IMR-90 (cell line): ENCODE data around the gene TRMO. TPM values are rescaled to one million over a fixed set of nuclear protein-coding genes. Genes with fewer than 3 reads are reported as not detected.

Source experiments
- ATAC-seq: fragments of 200-7000 bp; cut with Tn5 transposase; 2 replicates; pipeline ENCODE4 v1.9.1; 2020; ENCODE audit warnings: low read depth, mild to moderate bottlenecking, moderate library complexity
- BruUV-seq: library from RNA; stranded (reverse); fragments of 400-500 nt; replicated peaks from 2 replicates; lab custom pipeline; 2021; lab: Mats Ljungman, UMichigan
- CTCF ChIA-PET: fragments of 300-600 bp; formaldehyde crosslinking; extraction: SDS; loops from one replicate; lab custom pipeline; 2021; ENCODE audit warnings: antibody characterized with exemption; lab: Yijun Ruan, JAX
- POLR2A ChIA-PET: fragments of 300-600 bp; sonication (Branson Sonifier 250); formaldehyde crosslinking; loops from one replicate; lab custom pipeline; 2022; ENCODE audit warnings: antibody characterized with exemption; ENCODE audit not compliant: unreplicated experiment; lab: Charles Lee
- DNase-seq: peaks from one replicate; pipeline ENCODE4 v3.0.0; 2013
- H2AFZ ChIP-seq: replicated peaks from 2 replicates; pipeline ENCODE3; 2013; ENCODE audit warnings: low read length, mild to moderate bottlenecking; ENCODE audit not compliant: poor library complexity
- H2AK5ac ChIP-seq: 2 replicates; pipeline ENCODE4 v1.6.1; 2013; ENCODE audit warnings: low read depth, low read length, inconsistent platforms
- H2AK9ac ChIP-seq: replicated peaks from 2 replicates; pipeline ENCODE3; 2013; ENCODE audit warnings: mild to moderate bottlenecking, low read depth, low read length, moderate library complexity; ENCODE audit not compliant: poor library complexity
- H2BK120ac ChIP-seq: 2 replicates; pipeline ENCODE4 v1.6.1; 2013; ENCODE audit warnings: low read depth, low read length, inconsistent platforms
- H2BK15ac ChIP-seq: 3 replicates; pipeline ENCODE4 v1.6.1; 2013; ENCODE audit warnings: low read depth, low read length, inconsistent platforms
- H2BK20ac ChIP-seq: 2 replicates; pipeline ENCODE4 v1.6.1; 2013; ENCODE audit warnings: low read depth, mild to moderate bottlenecking, inconsistent platforms, low read length, moderate library complexity
- H2BK5ac ChIP-seq: 2 replicates; pipeline ENCODE4 v1.6.1; 2013; ENCODE audit warnings: mild to moderate bottlenecking, low read depth, low read length, inconsistent platforms; ENCODE audit not compliant: poor library complexity, severe bottlenecking
- H3K14ac ChIP-seq: replicated peaks from 2 replicates; pipeline ENCODE4 v1.6.1; 2013; ENCODE audit warnings: low read depth, low read length, inconsistent platforms
- H3K18ac ChIP-seq: 2 replicates; pipeline ENCODE4 v1.6.1; 2013; ENCODE audit warnings: low read depth, low read length, control low read depth
- H3K23ac ChIP-seq: 2 replicates; pipeline ENCODE4 v1.6.1; 2013; ENCODE audit warnings: low read depth, low read length, inconsistent platforms
- H3K27ac ChIP-seq: 2 replicates; pipeline ENCODE4 v1.5.1; 2013; ENCODE audit warnings: mild to moderate bottlenecking, control low read depth, low read length; ENCODE audit not compliant: insufficient read depth
- H3K27me3 ChIP-seq: 2 replicates; pipeline ENCODE4 v1.6.1; 2013; ENCODE audit warnings: low read length; ENCODE audit not compliant: control insufficient read depth, insufficient read depth
- H3K36me3 ChIP-seq: 2 replicates; pipeline ENCODE4 v1.6.1; 2013; ENCODE audit warnings: low read length, mixed read lengths; ENCODE audit not compliant: control insufficient read depth, insufficient read depth
- H3K4ac ChIP-seq: 2 replicates; pipeline ENCODE4 v1.6.1; 2013; ENCODE audit warnings: low read depth, low read length, inconsistent platforms
- H3K4me1 ChIP-seq: 2 replicates; pipeline ENCODE4 v1.6.1; 2013; ENCODE audit warnings: low read length, mixed read lengths; ENCODE audit not compliant: control insufficient read depth, insufficient read depth
- H3K4me2 ChIP-seq: 2 replicates; pipeline ENCODE4 v1.6.1; 2013; ENCODE audit warnings: low read depth, mild to moderate bottlenecking, control low read depth, low read length, moderate library complexity
- H3K4me3 ChIP-seq: 2 replicates; pipeline ENCODE4 v1.5.1; 2013; ENCODE audit warnings: low read depth, mild to moderate bottlenecking, control low read depth, low read length, moderate library complexity; ENCODE audit not compliant: insufficient read depth
- H3K56ac ChIP-seq: 2 replicates; pipeline ENCODE4 v1.6.1; 2013; ENCODE audit warnings: low read length, inconsistent platforms; ENCODE audit not compliant: insufficient read depth; ENCODE audit errors: extremely low read depth
- H3K79me1 ChIP-seq, 2 experiments: 2 replicates each; pipeline ENCODE4 v1.6.1; 2013; ENCODE audit warnings: low read length in 2 of 2, inconsistent platforms in 1 of 2, low read depth in 1 of 2
- H3K9ac ChIP-seq: 2 replicates; pipeline ENCODE4 v1.6.1; 2013; ENCODE audit warnings: low read depth, low read length, control low read depth
- H3K9me1 ChIP-seq: 2 replicates; pipeline ENCODE4 v1.6.1; 2013; ENCODE audit warnings: low read length, inconsistent platforms; ENCODE audit not compliant: insufficient read depth
- H3K9me3 ChIP-seq: 2 replicates; pipeline ENCODE4 v1.6.1; 2013; ENCODE audit warnings: low read length; ENCODE audit not compliant: control insufficient read depth, insufficient read depth
- H4K20me1 ChIP-seq: 2 replicates; pipeline ENCODE4 v1.6.1; 2013; ENCODE audit warnings: low read length, inconsistent platforms; ENCODE audit not compliant: insufficient read depth
- H4K5ac ChIP-seq: 2 replicates; pipeline ENCODE4 v1.6.1; 2013; ENCODE audit warnings: mild to moderate bottlenecking, low read depth, low read length, control low read depth
- H4K8ac ChIP-seq, 2 experiments: 2 replicates each; pipeline ENCODE4 v1.6.1; 2013; ENCODE audit warnings: low read depth in 2 of 2, low read length in 2 of 2, control low read depth in 1 of 2, inconsistent platforms in 1 of 2
- H4K91ac ChIP-seq: 2 replicates; pipeline ENCODE4 v1.6.1; 2013; ENCODE audit warnings: low read depth, low read length, inconsistent platforms; ENCODE audit not compliant: insufficient read depth
- MAFK ChIP-seq: IDR thresholded peaks from 2 replicates; pipeline ENCODE4 v1.6.1; 2012; ENCODE audit warnings: low read depth, low read length, improper control_type of control experiment
- SMC3 ChIP-seq: fragments of 150-350 bp; IDR thresholded peaks from 2 replicates; pipeline ENCODE4 v1.6.1; 2016; ENCODE audit warnings: low read depth, mild to moderate bottlenecking, antibody characterized with exemption, low read length, moderate library complexity
- WGBS, 2 experiments: methylation state at CpG; one replicate each; pipeline versions ENCODE4 v1.1.5 to v1.1.7; 2013; ENCODE audit warnings: missing lambda C conversion rate in 2 of 2; ENCODE audit not compliant: insufficient read length in 1 of 2; ENCODE audit errors: extremely low coverage in 2 of 2; 5-methylcytosine and 5-hydroxymethylcytosine counted together
- dilution Hi-C: fragments of 300-500 bp; cut with HindIII; formaldehyde crosslinking; loops from one replicate; pipeline ENCODE4 v1.14.3; 2018; ENCODE audit warnings: low sequenced_read_pairs; ENCODE audit not compliant: unreplicated experiment
- in situ Hi-C: fragments of 300-500 bp; cut with MboI; formaldehyde crosslinking; loops from 3 replicates; pipeline ENCODE4 v1.14.3; 2019; ENCODE audit warnings: low sequenced_read_pairs, inconsistent platforms, mixed read lengths
- intact Hi-C: fragments of 100-400 bp; cut with micrococcal nuclease; formaldehyde crosslinking; loops from 2 replicates; pipeline ENCODE4 v1.10.0; 2022
- polyA plus RNA-seq, 3 experiments: library from polyadenylated mRNA; depleted of rRNA; stranded (reverse); fragments of >200 nt; gene quantifications; 2 replicates each; pipeline ENCODE4 v1.2.3, GENCODE V29; 2012; ENCODE audit warnings: low replicate concordance in 1 of 3
- total RNA-seq: library from RNA; depleted of rRNA; stranded (reverse); fragments of >200 nt; gene quantifications from 2 replicates; pipeline ENCODE4 v1.2.3, GENCODE V29; 2012
- TF ChIP-seq, protein P1 (sequence below): fragments of 150-350 bp; IDR thresholded peaks from 2 replicates; pipeline ENCODE4 v1.6.1; 2016; ENCODE audit warnings: low read depth, mild to moderate bottlenecking, low read length, moderate library complexity, borderline replicate concordance
- TF ChIP-seq, protein P2 (sequence below): conservative IDR thresholded peaks from 2 replicates; pipeline ENCODE4 v1.5.1; 2012; ENCODE audit warnings: mild to moderate bottlenecking, low read depth, low read length, improper control_type of control experiment
- TF ChIP-seq, protein P3 (sequence below): fragments of 150-350 bp; IDR thresholded peaks from 2 replicates; pipeline ENCODE4 v1.6.1; 2017; ENCODE audit warnings: mild to moderate bottlenecking, antibody characterized with exemption, low read length, low read depth

Gene TRMO
- total and polyA plus RNA-seq, 2 of the 4 experiments (the other 2 are of a cell fraction), result 10.2 to 19.9 TPM

DNA sequence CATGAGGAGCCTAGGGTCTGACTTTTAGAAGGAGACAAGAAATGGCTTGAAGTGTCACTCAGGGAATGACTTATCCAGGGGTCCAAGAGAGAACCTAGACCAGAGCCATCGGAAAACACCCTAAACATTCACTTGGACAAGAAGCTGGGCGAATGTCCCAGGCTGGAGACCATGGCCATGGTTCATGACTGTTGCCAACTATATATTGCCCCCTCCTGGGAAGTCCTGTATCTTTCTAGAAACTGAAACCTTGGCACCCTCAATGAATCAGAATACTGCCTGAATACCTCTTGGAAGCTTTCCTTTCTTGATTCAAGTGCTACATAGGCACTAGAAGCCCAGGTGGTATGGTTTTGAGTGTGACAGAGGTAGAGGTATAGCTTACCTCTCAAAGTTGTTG lies 29.9 kb downstream of the TRMO start:
- intact Hi-C loops, result loop anchor here (10.0 kb wide), 1 partner anchor 428 kb away; no protein-coding TSS in a partner anchor

More for the DNA sequence above, 29.9 kb downstream of the TRMO start:
- no peak overlapping the region for H2BK5ac ChIP-seq
- no CpG with 5 or more reads among the region's 2 CpGs for WGBS, 2 experiments
- H2AFZ ChIP-seq, result no peak overlapping the region
- in situ Hi-C loops (no loop called here), dilution Hi-C loops (no loop called here)
- H3K9ac ChIP-seq, result no peak overlapping the region
- no peak overlapping the region for H2BK20ac ChIP-seq
- no peak overlapping the region for H3K4ac ChIP-seq
- no peak overlapping the region for H3K14ac ChIP-seq
- H4K20me1 ChIP-seq, result no peaks in the 10 kb centered on the region
- ATAC-seq (no peak), DNase-seq (no peak)
- ChIA-PET POLR2A (no interaction called here), CTCF (no interaction called here)
- no peaks in the 10 kb centered on the region for H3K36me3 ChIP-seq
- no peak overlapping the region for H4K5ac ChIP-seq
- no peak overlapping the region for H2AK5ac ChIP-seq
- no peak overlapping the region for H4K91ac ChIP-seq
- BruUV-seq, result no TSS peak
- no peaks in the 10 kb centered on the region for H3K4me1 ChIP-seq
- H3K4me3 ChIP-seq, result no peak overlapping the region
- no peaks in the 10 kb centered on the region; the same call in 1 of the 2 replicates for H3K9me1 ChIP-seq
- H3K9me3 ChIP-seq, result peaks cover 6% of the 10 kb centered on the region
- TF ChIP-seq, protein P1, sequence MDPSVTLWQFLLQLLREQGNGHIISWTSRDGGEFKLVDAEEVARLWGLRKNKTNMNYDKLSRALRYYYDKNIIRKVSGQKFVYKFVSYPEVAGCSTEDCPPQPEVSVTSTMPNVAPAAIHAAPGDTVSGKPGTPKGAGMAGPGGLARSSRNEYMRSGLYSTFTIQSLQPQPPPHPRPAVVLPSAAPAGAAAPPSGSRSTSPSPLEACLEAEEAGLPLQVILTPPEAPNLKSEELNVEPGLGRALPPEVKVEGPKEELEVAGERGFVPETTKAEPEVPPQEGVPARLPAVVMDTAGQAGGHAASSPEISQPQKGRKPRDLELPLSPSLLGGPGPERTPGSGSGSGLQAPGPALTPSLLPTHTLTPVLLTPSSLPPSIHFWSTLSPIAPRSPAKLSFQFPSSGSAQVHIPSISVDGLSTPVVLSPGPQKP, result no peak
- TF ChIP-seq SMC3 (no peak), MAFK (no peak)
- TF ChIP-seq, protein P2, sequence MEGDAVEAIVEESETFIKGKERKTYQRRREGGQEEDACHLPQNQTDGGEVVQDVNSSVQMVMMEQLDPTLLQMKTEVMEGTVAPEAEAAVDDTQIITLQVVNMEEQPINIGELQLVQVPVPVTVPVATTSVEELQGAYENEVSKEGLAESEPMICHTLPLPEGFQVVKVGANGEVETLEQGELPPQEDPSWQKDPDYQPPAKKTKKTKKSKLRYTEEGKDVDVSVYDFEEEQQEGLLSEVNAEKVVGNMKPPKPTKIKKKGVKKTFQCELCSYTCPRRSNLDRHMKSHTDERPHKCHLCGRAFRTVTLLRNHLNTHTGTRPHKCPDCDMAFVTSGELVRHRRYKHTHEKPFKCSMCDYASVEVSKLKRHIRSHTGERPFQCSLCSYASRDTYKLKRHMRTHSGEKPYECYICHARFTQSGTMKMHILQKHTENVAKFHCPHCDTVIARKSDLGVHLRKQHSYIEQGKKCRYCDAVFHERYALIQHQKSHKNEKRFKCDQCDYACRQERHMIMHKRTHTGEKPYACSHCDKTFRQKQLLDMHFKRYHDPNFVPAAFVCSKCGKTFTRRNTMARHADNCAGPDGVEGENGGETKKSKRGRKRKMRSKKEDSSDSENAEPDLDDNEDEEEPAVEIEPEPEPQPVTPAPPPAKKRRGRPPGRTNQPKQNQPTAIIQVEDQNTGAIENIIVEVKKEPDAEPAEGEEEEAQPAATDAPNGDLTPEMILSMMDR, result no peak
- TF ChIP-seq, protein P3, sequence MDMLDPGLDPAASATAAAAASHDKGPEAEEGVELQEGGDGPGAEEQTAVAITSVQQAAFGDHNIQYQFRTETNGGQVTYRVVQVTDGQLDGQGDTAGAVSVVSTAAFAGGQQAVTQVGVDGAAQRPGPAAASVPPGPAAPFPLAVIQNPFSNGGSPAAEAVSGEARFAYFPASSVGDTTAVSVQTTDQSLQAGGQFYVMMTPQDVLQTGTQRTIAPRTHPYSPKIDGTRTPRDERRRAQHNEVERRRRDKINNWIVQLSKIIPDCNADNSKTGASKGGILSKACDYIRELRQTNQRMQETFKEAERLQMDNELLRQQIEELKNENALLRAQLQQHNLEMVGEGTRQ, result no peak
- H2BK120ac ChIP-seq, result no peak overlapping the region
- H3K4me2 ChIP-seq, result no peak overlapping the region
- H3K23ac ChIP-seq, result no peak overlapping the region
- no peak overlapping the region for H2AK9ac ChIP-seq
- H3K27me3 ChIP-seq, result peaks cover 3% of the 10 kb centered on the region; the same call in 1 of the 2 replicates
- no peak overlapping the region for H4K8ac ChIP-seq
- H3K18ac ChIP-seq, result no peak overlapping the region
- H2BK15ac ChIP-seq, result no peak overlapping the region
- H3K27ac ChIP-seq, result no peak overlapping the region
- H3K79me1 ChIP-seq, result no peaks in the 10 kb centered on the region
- no peak overlapping the region for H3K56ac ChIP-seq
